HG03060 (cell line): ENCODE results near the gene PLXNB1.
"Not testable (repeated sequence)": the region's sequence is repeated elsewhere in the genome, so short reads cannot be mapped to it uniquely, and the experiment has no call there.

Experiments used
- ATAC-seq: cut with Tn5 transposase; IDR thresholded peaks from one replicate; pipeline ENCODE4 v1.9.1; 2021; ENCODE audit warnings: low read depth, moderate number of reproducible peaks; ENCODE audit not compliant: unreplicated experiment

The PLXNB1 gene

DNA sequence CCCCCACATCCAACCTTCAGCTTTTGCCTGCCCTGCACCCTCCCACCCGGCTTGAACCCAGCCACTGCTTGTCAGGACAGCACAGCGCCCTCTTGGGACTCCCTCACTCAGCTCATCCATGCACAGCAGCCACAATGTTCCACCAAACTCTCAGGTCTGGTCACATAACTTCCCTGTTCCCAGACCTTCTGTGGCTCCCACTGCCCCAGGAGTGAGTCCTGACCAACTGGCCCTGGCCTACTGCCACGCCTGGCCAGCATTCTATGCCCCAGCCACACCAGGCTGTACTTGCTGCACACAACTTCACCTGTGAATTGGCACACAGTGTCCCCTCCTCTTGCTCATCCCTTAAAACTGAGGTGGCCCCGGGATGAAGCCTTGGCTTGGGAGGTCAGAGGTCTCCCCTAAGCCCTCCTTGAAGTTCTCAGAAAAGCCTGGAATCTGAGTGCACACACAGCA, 21.0 kb downstream of the PLXNB1 start:
- ATAC-seq = no peak

DNA sequence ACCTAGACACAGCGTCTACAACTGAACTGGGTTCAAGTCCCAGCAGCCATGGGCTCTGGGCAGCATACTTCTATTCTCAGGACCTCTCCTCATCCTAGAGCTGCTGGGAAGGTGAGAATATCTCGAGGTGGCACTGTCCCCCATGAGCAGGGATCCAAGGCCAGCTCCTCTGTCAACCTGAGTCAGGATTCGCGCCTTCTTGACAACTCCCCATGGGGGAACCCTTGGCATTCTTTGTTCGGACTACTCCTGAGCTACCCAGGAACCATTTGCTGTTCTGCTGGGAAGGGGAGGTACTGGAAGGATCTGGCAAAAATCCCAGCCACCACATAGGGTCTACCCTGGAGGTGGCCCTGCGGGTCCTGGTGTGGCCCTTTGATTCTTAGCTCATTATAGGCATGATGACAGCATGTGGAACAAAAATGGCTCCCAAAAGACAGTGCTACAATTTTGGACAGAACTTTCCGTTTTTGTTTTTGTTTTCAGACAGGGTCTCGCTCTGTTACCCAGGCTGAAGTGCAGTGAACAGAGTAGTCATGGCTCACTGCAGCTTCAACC, 22.3 kb downstream of the PLXNB1 start:
- ATAC-seq = no peak

DNA sequence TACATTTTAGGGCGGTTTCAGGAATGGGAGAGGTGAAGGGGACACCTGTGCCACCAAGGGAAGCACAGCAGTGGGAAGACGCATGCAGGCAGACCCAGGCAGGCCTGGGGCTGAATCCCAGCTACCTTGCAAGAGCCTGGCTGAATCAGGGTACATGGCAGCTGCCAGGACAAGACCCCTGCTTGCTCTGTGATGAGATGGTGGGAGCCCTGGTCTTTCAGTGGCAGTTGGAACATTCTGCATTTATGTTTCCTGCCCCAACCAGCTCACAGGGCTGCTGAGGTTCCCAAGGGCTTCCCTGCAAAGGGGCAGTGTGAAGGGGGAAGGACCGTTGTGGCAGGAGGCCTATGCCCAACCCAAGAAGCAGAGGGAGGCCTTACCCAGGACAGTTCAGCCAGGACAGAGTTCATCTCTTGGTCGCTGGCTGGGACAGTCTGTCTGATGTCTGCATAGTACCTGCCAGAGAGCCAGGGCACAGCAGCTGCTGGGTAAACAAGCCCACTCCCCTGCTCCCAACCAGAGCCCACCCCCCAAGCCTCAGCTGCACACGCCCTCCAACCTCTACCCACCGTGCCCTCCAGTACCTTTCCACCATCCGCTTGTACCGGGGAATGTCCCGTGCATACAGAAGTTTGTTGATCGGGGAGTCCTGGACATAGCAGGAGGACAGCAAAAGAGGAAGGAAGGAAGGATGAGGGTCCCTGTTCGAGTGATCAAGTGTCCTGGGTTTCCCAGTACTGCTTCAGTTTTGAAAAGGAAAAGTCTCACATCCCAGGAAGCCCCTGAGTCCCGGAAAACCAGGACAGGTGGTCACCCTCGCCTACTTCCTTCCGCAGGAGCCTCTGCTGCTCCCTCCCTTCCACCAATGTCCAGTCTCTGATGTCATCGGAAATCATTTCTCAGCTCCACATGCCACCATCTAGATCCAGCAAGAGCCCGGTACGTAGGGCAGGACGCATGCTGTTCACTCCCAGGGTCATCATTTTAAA, 23.1 kb downstream of the PLXNB1 start:
- no peak for ATAC-seq

DNA sequence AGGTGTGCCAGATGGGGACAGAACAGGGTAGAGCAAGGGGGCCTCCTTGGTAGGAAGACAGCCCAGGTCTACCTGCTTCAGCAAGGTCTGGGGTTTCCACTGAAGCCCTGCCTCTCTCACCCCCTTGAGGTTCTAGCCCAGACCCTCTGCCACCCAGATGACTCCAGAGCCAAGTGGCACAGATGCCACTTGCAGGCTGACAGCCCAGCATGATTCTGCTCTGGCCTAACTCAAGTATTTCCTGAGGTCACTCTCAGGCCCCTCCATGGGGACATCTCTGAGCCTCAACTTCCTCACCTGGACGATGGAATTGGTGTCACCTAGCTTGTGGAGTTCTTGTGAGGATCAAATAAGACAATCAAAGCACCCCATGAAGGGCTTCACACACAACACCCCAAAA, 23.9 kb downstream of the PLXNB1 start:
- ATAC-seq = no peak

DNA sequence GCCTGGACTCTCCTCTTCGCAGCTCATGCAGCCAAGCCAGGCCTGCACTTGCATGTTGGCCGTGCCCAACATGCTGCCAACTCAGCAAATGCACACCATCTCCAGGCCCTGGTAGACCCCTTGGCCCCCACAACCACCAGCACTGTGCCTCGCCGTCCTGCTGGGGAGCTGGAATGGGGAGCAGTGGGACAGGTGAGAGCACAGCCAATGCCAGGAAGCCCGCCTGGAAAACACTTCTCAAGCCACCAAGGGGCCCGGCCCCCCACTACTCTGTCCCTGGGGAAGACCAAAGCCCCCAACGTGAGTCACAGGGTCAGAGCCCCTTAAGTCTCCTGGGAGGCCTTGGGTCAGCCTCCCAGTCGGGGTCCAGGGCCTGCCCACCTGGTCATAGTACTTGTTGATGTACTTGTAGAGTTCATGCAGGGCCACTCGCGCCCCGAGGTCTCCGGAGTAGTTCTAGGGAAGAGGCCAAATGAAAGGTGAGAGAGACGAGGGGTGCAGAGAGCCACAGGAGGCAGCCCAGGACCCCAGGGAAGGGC, 24.5 kb downstream of the PLXNB1 start:
- no peak for ATAC-seq

DNA sequence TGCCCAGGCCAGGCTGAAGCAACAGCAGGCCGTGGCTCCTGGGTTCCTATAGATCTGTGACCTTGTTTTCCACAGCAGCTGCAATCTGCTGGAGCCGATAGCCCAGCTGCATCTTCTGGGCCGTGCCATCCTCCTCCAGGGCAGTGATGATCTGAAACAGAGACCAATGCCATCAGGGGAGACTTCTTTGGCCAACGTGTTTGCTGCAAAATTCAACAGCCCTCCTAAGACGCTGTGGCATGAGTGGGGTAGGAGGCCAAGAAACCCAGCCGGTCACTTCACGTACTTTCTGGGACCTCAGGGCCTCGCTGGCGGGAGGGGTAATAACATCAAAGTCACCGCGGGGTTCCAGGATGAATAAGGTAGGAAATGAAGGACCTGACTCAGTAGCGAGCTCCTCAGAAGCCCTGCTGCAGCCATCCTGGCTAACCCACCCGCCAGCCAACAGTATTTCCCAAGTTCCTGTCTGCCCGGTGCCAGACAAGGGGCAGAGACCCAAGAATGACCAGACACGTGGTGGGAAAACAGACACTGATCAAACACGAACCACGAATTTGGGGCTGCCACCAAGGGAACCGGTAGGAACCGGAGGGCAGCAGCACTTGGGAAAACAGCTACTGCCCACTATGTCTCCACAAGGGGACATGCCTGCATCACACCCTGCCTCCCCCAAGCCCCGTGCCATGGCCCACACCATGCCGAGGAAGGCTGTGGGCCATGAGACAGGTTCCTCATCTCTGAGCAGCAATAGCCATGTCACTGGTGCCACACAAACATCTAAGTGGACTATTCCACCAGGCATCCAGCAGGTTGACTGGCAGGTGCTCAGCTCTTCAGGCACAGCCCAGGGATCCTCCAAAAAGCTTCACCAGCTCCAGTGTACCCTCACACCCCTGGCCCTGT, 25.2 kb downstream of the PLXNB1 start:
- ATAC-seq = no peak

DNA sequence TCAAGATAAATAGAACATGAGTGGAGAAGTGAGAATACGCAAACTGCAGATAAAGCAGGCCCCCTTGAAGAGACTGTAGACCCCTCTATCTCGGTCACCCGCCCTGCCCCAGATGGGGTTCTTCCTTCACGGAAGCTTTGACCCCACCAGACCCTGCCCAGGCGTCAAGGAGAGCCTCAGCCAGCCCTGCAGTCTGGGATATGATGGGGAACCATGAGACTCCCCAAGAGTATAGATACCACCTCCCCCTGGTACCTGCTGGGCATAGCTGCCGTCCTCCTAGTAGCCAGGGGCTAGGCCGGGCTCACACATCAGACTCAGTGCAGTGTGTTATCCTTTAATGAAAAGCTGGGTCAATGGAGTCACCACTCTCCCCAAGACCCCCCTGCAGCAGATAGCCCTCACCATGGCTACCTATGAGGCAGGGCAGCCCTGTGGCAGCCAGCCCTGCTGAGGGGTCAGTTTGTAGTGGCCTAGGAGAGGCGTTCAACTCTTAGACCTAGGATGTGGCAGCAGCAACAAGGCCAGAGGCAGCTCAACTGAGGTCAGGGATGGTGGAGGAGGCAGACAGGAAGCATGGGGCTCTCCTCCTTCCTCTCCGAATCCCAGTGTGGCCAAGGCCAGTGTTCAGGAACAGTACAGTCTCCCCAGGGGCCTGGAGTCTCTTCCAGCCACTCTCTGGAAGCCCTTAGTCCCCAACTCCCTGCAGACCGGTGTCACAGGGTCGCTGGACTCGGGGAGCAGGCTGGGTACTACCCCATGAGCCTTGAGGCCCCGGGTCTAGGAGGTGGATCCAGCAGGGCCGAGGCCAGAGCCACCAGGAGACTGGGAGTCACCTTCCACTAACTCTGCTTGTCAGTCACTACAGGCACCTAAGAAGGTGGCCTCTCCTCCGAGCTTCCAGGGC, 26.1 kb downstream of the PLXNB1 start:
- no peak for ATAC-seq

DNA sequence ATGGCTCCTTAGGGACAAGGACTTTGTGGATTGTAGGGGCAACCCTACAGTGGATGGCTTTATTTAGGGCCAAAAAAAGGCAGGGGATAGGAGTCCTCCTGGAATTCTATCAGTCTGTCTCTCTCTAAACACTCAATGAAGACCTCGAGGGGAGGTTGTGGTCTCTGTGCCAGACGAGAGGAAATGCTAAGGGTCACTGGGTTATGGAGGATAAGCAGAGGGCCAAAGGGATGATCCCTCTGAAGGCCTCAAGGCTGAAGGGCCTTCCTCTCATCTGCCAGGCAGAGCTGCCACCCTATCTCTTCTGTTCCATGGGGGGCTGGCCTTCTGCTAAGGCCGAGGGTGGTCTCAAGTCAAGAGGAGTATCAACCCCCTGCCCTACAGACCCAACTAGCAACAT, 27.0 kb downstream of the PLXNB1 start:
- ATAC-seq = no peak

DNA sequence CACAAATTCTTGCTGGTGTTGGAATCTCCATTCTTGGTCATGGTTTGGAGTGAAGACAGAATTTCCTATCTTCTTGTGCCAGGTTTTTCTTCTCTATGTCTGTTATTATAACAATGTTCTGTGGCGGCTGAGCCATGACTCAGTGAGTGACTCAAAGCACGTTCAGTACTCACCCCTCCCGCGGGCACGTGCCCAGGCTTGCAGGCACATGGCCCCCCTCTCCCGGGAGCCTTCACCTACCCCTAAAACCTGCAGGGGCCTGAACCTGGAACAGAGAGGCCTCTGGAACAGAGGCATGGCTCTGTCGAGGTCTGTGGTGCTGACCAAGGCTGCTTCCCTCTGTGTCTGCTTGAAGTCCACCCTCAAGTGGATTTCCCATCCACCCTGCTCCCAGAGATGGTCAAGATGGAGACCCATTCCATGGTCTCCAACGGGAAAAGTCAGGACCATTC, 27.6 kb downstream of the PLXNB1 start:
- no peak for ATAC-seq

DNA sequence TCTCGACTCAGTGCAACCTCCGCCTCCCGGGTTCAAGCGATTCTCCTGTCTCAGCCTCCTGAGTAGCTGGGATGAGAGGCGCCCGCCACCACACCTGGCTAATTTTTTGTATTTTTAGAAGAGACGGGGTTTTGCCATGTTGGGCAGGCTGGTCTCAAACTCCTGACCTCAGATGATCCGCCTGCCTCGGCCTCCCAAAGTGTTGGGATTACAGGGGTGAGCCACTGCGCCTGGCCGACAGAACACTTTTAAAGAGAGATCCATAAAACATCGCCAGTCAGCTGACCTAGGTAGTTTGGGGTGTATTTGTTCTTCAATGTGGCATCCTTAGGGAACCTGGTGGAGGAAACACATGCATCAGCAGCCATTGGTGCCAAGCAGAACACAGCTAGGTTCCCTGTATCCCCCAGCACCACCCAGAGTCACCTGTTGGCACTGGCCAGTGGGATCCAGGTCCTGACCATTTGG, 28.4 kb downstream of the PLXNB1 start:
- not testable (repeated sequence) for ATAC-seq

DNA sequence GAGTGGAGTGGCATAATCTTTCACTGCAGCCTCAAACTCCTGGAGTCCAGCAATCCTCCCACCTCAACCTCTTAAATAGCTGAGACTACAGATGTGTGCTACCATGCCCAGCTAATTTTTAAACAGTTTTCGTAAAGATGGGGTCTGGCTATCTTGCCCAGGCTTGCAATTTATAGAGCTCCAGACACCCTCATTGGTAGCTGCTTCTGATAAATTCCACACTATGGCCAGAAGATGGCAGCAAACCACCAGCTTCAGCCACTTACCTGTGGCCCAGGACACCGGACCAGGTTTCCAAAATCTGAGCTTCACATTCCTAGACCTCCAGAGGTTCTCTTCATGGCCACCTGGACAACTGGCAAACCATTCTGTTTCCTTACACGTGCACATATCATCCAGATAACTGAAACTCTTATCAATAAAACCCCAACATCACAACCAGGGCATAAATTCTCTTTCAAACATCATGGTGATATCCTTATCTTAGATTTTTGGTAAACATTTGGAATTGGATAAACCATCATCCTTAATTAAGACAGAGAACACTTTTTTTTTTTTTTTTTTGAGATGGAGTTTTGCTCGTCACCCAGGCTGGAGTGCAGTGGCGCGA, 29.0 kb downstream of the PLXNB1 start:
- ATAC-seq = no peak

DNA sequence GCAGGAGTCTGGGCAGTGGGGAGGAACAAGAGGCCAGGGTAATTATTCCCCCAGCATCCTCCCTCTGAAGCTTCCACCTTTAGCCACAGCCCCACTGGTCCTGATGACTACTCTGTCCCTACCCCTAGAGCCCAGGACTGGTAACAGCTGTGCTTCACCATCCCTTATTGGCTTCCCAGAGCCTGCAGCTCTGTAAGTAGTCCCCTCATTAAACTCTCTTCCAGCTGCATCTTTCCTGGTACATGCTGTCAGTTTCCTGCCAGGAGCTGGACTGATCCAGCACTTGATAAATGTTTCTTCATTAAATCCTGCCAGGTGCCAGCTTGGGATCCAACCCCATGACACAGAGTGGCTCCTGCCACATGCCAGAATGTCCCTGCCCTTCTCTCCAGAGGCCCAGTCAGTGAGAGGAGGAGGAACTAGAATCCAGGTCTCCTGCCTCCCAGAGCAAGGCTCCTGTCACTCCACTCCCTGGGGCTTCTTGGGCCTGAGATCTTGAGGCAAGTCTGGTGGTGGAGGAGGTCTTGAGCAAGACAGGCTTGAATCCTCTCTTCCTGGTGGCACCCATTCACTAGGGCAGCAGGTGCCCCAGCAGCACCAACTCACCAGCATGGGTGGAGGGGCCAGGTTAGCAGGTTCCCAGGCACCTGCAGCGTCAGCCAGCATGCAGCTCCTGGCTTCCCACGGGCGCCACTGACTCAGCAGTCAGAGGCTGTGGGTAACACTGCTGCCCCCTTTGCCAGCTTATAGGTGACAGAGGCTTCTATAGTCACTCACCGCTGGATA, 30.3 kb downstream of the PLXNB1 start:
- no peak for ATAC-seq

DNA sequence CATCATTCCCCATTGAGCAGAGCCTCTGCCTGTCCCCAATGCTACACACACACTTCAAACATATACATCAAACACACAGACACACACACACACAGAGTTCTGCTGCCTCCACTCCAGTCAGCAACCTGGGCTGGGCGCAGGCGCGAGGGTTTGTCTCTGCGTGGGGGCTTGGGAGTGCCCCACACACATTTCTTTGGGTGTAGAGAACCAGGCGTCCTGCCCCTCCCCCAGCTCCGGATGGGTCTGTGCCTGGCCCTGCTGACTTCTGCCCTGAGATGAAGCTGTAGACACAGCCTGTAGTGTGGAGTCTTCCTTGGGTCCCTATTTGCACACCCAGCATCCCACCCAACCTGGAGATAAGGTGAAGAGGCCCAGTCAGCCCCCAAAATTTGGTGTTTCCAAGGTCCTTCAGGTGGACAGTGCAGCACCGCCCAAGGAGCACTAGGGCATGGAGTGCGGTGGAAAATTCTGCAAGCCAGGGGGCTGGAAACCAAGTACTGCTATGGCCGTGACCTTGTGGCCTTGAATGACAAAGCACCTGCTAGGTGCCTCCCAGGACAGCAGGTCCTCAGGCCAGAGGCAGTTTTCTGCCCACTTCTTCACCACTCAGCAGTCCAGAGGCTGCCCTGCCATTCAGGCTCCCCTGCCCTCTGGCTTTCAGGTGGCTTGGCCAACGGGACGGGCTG, 31.0 kb downstream of the PLXNB1 start:
- ATAC-seq = no peak

DNA sequence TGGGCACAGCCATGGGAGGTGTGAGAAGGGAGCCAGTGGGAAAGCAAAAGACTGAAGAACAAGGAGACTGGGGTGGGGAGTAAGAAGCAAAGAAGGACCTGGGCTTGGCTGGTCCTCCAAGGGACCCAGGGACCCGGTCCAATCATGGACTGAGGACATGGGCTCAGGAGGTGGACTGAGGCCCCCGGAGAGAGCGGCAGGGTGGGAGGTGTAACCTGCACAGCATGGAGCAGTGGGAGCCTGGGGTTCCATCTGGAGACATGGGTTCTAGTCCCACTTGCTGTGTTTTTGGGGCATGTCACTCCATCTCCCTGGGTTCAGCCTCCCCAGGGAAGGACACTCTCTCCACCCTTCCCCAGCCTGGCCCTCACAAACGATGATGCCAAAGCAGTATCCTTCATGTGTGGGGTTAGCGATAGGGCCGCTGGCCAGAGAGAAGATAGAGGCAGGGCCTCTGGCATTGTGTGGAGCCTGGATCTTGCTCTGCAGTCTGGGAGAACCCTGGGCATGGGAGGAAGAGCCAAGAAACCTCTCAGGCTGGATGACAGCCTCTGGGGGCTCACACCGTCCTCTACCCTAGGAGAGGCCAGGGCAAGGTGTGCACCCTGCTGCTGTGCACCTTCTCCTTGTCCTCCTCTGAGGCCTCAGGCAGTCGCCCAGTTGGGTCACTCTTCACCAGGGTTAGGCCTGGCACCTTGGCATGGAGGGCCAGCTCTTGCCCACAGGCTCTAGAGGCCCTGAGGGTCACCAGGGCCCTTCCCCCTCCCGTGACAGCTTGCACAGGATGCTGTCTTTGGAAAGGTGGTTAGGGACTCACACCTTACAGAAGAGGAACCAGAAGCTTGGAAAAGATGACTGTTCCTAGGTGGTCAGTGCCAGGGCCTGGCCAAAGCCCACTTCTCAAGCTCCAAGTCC, 31.9 kb downstream of the PLXNB1 start:
- ATAC-seq = no peak

DNA sequence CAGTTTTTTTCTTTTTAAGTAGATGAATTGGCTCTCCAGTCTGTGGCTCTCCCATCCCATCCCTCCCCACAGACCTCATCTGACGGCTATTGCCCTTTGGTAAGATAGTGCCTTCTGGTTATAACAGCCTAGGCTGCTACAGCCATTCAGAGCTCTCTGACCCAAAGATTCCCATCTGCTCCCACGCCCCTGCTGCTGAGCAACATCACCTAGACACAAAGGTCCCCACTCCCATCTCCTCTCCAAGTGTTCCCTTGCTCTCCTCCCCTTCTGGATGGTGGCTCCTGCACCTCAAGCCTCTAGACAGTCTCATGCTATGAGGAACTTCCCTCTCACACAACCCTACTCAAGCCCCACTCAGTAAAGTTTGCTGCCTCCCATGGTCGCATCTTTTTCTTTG, 34.2 kb downstream of the PLXNB1 start:
- ATAC-seq = no peak

DNA sequence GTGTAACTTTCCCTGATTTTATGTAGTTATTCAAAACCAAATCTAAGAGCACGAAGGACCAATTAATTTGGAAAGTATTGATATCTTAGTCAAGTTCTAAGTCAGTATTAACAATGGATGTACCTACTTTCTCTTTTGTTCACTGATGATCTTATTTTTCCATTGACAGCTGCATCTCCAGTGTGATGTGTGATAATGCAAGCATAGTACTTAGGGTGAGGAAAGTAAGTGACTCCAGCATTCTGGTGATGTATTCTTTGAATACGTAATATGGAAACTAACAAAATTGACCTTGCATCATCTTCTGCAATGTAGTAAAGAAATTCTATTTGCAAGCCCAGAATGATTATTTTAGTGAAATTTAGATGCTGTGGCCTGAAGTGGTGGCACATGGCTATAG, 35.5 kb downstream of the PLXNB1 start:
- ATAC-seq = no peak

DNA sequence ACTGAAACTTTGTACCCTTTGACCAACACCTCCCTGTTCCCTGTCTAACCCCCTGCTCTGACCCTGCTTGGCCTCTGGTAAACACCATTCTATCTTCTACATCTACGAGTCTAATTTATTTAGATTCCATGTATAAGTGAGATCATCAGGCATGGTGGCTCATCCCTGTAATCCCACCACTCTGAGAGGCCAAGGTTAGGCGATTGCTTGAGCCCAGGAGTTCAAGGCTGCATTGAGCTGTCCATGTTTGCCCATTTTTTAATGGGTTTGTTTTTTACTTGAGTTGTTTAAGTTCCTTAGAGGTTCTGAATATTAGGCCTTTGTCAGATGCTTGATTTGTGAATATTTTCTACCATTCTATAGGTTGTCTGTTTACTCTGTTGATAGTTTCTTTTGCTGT, 40.9 kb downstream of the PLXNB1 start:
- no peak for ATAC-seq
